Naive thymus-derived CD4-positive, alpha-beta T cell (primary cell): ENCODE measurements around the gene F8. TPM values are rescaled to one million over a fixed set of nuclear protein-coding genes. Genes with fewer than 3 reads are reported as not detected.

Experiments used
- ATAC-seq: fragments of 150-1000 bp; cut with Tn5 transposase; 2 replicates; pipeline ENCODE4 v1.10.0; 2021; ENCODE audit warnings: mild to moderate bottlenecking, moderate library complexity
- CTCF ChIA-PET: fragments of 350-600 bp; sonication (Branson Sonifier 250); formaldehyde crosslinking; loops from one replicate; lab custom pipeline; 2021; ENCODE audit warnings: antibody characterized with exemption; lab: Charles Lee
- POLR2A ChIA-PET: fragments of 350-600 bp; sonication (Branson Sonifier 250); formaldehyde crosslinking; loops from one replicate; lab custom pipeline; 2021; ENCODE audit warnings: antibody characterized with exemption, inconsistent platforms; lab: Charles Lee
- DNase-seq, 9 donors: peaks; one replicate each; pipeline versions ENCODE4 v3.0.0 to v3.0.0-alpha.2; 2020 to 2022; ENCODE audit warnings: mixed read lengths in 1 of 9
- H3K27ac ChIP-seq: one replicate; pipeline ENCODE4 v1.7.0; 2013; ENCODE audit warnings: mild to moderate bottlenecking, low read depth, low read length, moderate library complexity
- H3K27me3 ChIP-seq, 2 donors: one replicate each; pipeline ENCODE4 v1.7.0; 2013; ENCODE audit warnings: low read length in 2 of 2, mild to moderate bottlenecking in 2 of 2, moderate library complexity in 2 of 2; ENCODE audit not compliant: control insufficient read depth in 2 of 2, insufficient read depth in 2 of 2
- H3K36me3 ChIP-seq, 3 experiments: 1 replicate in 2 of 3; 2 replicates in 1 of 3; pipeline ENCODE4 v1.7.0; 2013; ENCODE audit warnings: low read length in 3 of 3, mild to moderate bottlenecking in 3 of 3, moderate library complexity in 1 of 3; ENCODE audit not compliant: insufficient read depth in 3 of 3, control insufficient read depth in 2 of 3
- H3K4me1 ChIP-seq, 2 donors: one replicate each; pipeline ENCODE4 v1.7.0; 2013; ENCODE audit warnings: low read length in 2 of 2, mild to moderate bottlenecking in 2 of 2, moderate library complexity in 1 of 2; ENCODE audit not compliant: control insufficient read depth in 2 of 2, insufficient read depth in 2 of 2
- H3K4me3 ChIP-seq: 2 replicates; pipeline ENCODE4 v1.7.0; 2013; ENCODE audit warnings: mild to moderate bottlenecking, low read length
- H3K9me3 ChIP-seq, 3 experiments: 1 replicate in 2 of 3; 2 replicates in 1 of 3; pipeline ENCODE4 v1.7.0; 2013; ENCODE audit warnings: low read length in 3 of 3; ENCODE audit not compliant: control insufficient read depth in 2 of 3
- H3K27ac Mint-ChIP-seq, 9 donors: one replicate each; pipeline ENCODE4 v1.8.0; 2020 to 2022; ENCODE audit warnings: mixed read lengths in 9 of 9, mild to moderate bottlenecking in 8 of 9, moderate library complexity in 5 of 9, inconsistent platforms in 2 of 9
- H3K27me3 Mint-ChIP-seq, 5 donors: one replicate each; pipeline ENCODE4 v1.8.0; 2021 to 2022; ENCODE audit warnings: mixed read lengths in 5 of 5, mild to moderate bottlenecking in 1 of 5
- H3K36me3 Mint-ChIP-seq, 5 donors: one replicate each; pipeline ENCODE4 v1.8.0; 2020 to 2022; ENCODE audit warnings: mixed read lengths in 5 of 5, mild to moderate bottlenecking in 3 of 5, inconsistent platforms in 1 of 5
- H3K4me1 Mint-ChIP-seq, 7 donors: one replicate each; pipeline ENCODE4 v1.8.0; 2020 to 2022; ENCODE audit warnings: mixed read lengths in 7 of 7, mild to moderate bottlenecking in 3 of 7, inconsistent platforms in 1 of 7
- H3K4me3 Mint-ChIP-seq, 10 donors: one replicate each; pipeline ENCODE4 v1.8.0; 2020 to 2022; ENCODE audit warnings: mild to moderate bottlenecking in 10 of 10, mixed read lengths in 10 of 10, moderate library complexity in 6 of 10, inconsistent platforms in 2 of 10
- H3K9me3 Mint-ChIP-seq, 11 donors: one replicate each; pipeline ENCODE4 v1.8.0; 2020 to 2022; ENCODE audit warnings: mixed read lengths in 11 of 11, mild to moderate bottlenecking in 4 of 11, inconsistent platforms in 1 of 11, moderate library complexity in 1 of 11
- intact Hi-C, 2 donors: fragments of 100-400 bp; cut with micrococcal nuclease; formaldehyde crosslinking; loops; one replicate each; pipeline ENCODE4 v1.15.1; 2023
- microRNA-seq: library from miRNA; unstranded; fragments of <30 nt; microRNA quantifications from one replicate; pipeline ENCODE4 v1.2.0, GENCODE V29; 2022; ENCODE audit warnings: borderline microRNAs expressed
- polyA plus RNA-seq, 2 donors: library from polyadenylated mRNA; unstranded; fragments of 300-500 nt; fragmentation: Illumina TruSeq; gene quantifications; one replicate each; pipeline ENCODE4 v1.2.3, GENCODE V29; 2021
- total RNA-seq, 6 experiments: library from RNA in 5 of 6; stranded (reverse) in 5 of 6; gene quantifications; 1 replicate in 5 of 6; 2 replicates in 1 of 6; pipeline ENCODE4 v1.2.3 and lab custom pipeline; 2021 to 2026

The F8 gene
- total and polyA plus RNA-seq, 7 experiments from 2014 or later, result 0.61 to 5.7 (median 1.3) TPM

- Histone ChIP-seq H3K36me3 (no peaks in the 10 kb centered on the region), H3K4me3 (no peak overlapping the region), H3K27me3 (no peaks in the 10 kb centered on the region), H3K9me3 (no peaks in the 10 kb centered on the region), H3K27ac (no peak overlapping the region), H3K4me1 (peaks cover 0 to 12% of the 10 kb centered on the region in 2 donors)
- peaks cover 9 to 43% (median 19%) of the 10 kb centered on the region in 7 donors for H3K4me1 Mint-ChIP-seq
- ChIA-PET CTCF (no interaction called here), POLR2A (interaction anchor here (2.2 kb wide), 1 partner anchor 12 kb away, joined by 9 read pairs; no protein-coding TSS in a partner anchor)
- DNase-seq (no peak), ATAC-seq (no peak)
- H3K9me3 Mint-ChIP-seq, result no peaks in the 10 kb centered on the region
- intact Hi-C loops, result no loop called here
- peaks cover 0 to 20% (median 3%) of the 10 kb centered on the region in 5 donors for H3K36me3 Mint-ChIP-seq
- no peak overlapping the region for H3K4me3 Mint-ChIP-seq
- no peaks in the 10 kb centered on the region for H3K27me3 Mint-ChIP-seq
- no peak overlapping the region for H3K27ac Mint-ChIP-seq
Measured at GRCh38 chrX:154795016-154795415, 227.5 kb downstream of the F8 start.

- no peaks in the 10 kb centered on the region for H3K36me3 ChIP-seq
- no peaks in the 10 kb centered on the region for H3K9me3 Mint-ChIP-seq
- intact Hi-C loops, result no loop called here
- no peak for DNase-seq
- no peak overlapping the region for H3K4me3 Mint-ChIP-seq
- POLR2A ChIA-PET, result interaction anchor here (2.2 kb wide), 1 partner anchor 10 kb away, joined by 9 read pairs; no protein-coding TSS in a partner anchor
- no peaks in the 10 kb centered on the region for H3K9me3 ChIP-seq
- no peaks in the 10 kb centered on the region for H3K4me1 ChIP-seq
- H3K4me3 ChIP-seq, result no peak overlapping the region
- CTCF ChIA-PET, result no interaction called here
- peaks cover 0 to 27% (median 4%) of the 10 kb centered on the region in 5 donors for H3K36me3 Mint-ChIP-seq
- no peaks in the 10 kb centered on the region for H3K27me3 ChIP-seq
- H3K4me1 Mint-ChIP-seq, result peaks cover 0 to 27% (median 5%) of the 10 kb centered on the region in 7 donors
- H3K27me3 Mint-ChIP-seq, result no peaks in the 10 kb centered on the region
- ATAC-seq, result no peak
- no peak overlapping the region for H3K27ac Mint-ChIP-seq
- H3K27ac ChIP-seq, result no peak overlapping the region
Measured at GRCh38 chrX:154793084-154793795, 229.3 kb downstream of the F8 start.

GRCh38 chrX:154791939-154792338 lies 230.6 kb downstream of the F8 start:
- ATAC-seq (no peak), DNase-seq (no peak)
- Mint-ChIP-seq H3K27ac (no peak overlapping the region), H3K4me1 (peaks cover 0 to 17% (median 4%) of the 10 kb centered on the region in 7 donors), H3K4me3 (no peak overlapping the region), H3K36me3 (peaks cover 0 to 28% (median 9%) of the 10 kb centered on the region in 5 donors), H3K9me3 (no peaks in the 10 kb centered on the region), H3K27me3 (no peaks in the 10 kb centered on the region)
- POLR2A ChIA-PET, result interaction anchor here (1.1 kb wide), 1 partner anchor 26 kb away, joined by 3 read pairs; no protein-coding TSS in a partner anchor
- Histone ChIP-seq H3K4me1 (no peaks in the 10 kb centered on the region), H3K9me3 (no peaks in the 10 kb centered on the region), H3K4me3 (no peak overlapping the region), H3K27me3 (no peaks in the 10 kb centered on the region), H3K27ac (no peak overlapping the region), H3K36me3 (no peaks in the 10 kb centered on the region)
- CTCF ChIA-PET, result interaction anchor here (0.6 kb wide), 1 partner anchor 63 kb away, joined by 3 read pairs; no protein-coding TSS in a partner anchor
- intact Hi-C loops, result no loop called here

GRCh38 chrX:154791467-154791866 lies 231.1 kb downstream of the F8 start:
- H3K27me3 ChIP-seq, result no peaks in the 10 kb centered on the region
- Mint-ChIP-seq H3K4me3 (no peak overlapping the region), H3K36me3 (peaks cover 0 to 26% (median 9%) of the 10 kb centered on the region in 5 donors), H3K27me3 (no peaks in the 10 kb centered on the region), H3K9me3 (no peaks in the 10 kb centered on the region), H3K27ac (no peak overlapping the region), H3K4me1 (peaks cover 0 to 13% (median 4%) of the 10 kb centered on the region in 7 donors)
- H3K9me3 ChIP-seq, result no peaks in the 10 kb centered on the region
- ChIA-PET CTCF (interaction anchor here (0.6 kb wide), 1 partner anchor 64 kb away, joined by 3 read pairs; no protein-coding TSS in a partner anchor), POLR2A (no interaction called here)
- intact Hi-C loops, result no loop called here
- no peak overlapping the region for H3K4me3 ChIP-seq
- ATAC-seq, result no peak
- no peak overlapping the region for H3K27ac ChIP-seq
- H3K4me1 ChIP-seq, result no peaks in the 10 kb centered on the region
- H3K36me3 ChIP-seq, result no peaks in the 10 kb centered on the region
- no peak for DNase-seq

Small RNA genes lying within 50 kb of the gene (microRNA-seq; reads per million reads assigned to microRNA genes)
- not detected for gene MIR1184-1

Other genes starting within 250 kb of the F8 start
- 10 to 100 TPM; 23.2 to 76.7 (median 31.9) TPM for gene MPP1, start 217.2 kb downstream of the F8 start, total RNA-seq
- 10 to 100 TPM; 34.8 to 39.8 TPM for gene MPP1, start 217.2 kb downstream of the F8 start, polyA plus RNA-seq
- not detected for gene SMIM9, start 188.1 kb downstream of the F8 start, total RNA-seq
- gene SMIM9, start 188.1 kb downstream of the F8 start, polyA plus RNA-seq, result not detected
- gene F8A1, start 136.4 kb downstream of the F8 start, total RNA-seq, result 10 to 100 TPM; 16.8 to 49.9 (median 29.1) TPM
- 10 to 100 TPM; 21.3 to 77.7 TPM for gene F8A1, start 136.4 kb downstream of the F8 start, polyA plus RNA-seq
- gene FUNDC2, start 4.1 kb upstream of the F8 start, total RNA-seq, result 10 to 100 TPM; 42.0 to 58.7 (median 50.1) TPM
- gene FUNDC2, start 4.1 kb upstream of the F8 start, polyA plus RNA-seq, result 100 to 1,000 TPM; 160 to 184 TPM
- gene CMC4, start 48.4 kb upstream of the F8 start, total RNA-seq, result 1 to 10 TPM; 3.1 to 6.0 (median 5.1) TPM
- gene CMC4, start 48.4 kb upstream of the F8 start, polyA plus RNA-seq, result 10 to 100 TPM; 22.1 to 22.9 TPM
- gene MTCP1, start 48.4 kb upstream of the F8 start, total RNA-seq, result 10 to 100 TPM; 10.3 to 21.5 (median 17.1) TPM
- 10 to 100 TPM; 33.7 to 35.2 TPM for gene MTCP1, start 48.4 kb upstream of the F8 start, polyA plus RNA-seq
- gene BRCC3, start 48.8 kb upstream of the F8 start, total RNA-seq, result 10 to 100 TPM; 11.5 to 27.8 (median 15.2) TPM
- 10 to 100 TPM; 18.0 to 22.2 TPM for gene BRCC3, start 48.8 kb upstream of the F8 start, polyA plus RNA-seq
- 10 to 100 TPM; 17.3 to 57.4 (median 26.4) TPM for gene VBP1, start 193.7 kb upstream of the F8 start, total RNA-seq
- gene VBP1, start 193.7 kb upstream of the F8 start, polyA plus RNA-seq, result 100 to 1,000 TPM in 1 of 2 donors, 10 to 100 TPM in 1; 59.9 to 104 TPM
- gene RAB39B, start 241.8 kb upstream of the F8 start, total RNA-seq, result 10 to 100 TPM in 3 of 5 experiments, 1 to 10 TPM in 2; 3.9 to 13.3 (median 10.3) TPM
- 1 to 10 TPM; 4.5 to 8.3 TPM for gene RAB39B, start 241.8 kb upstream of the F8 start, polyA plus RNA-seq